T-helper 1 cell treated with Interleukin-12 subunit alpha and Interleukin-12 subunit beta and Interleukin-4 antibody, amounts not matched to agents 30 ng/mL and 1 ng/mL, for 36 hours (primary cell): ENCODE measurements around the gene UTP18. TPM values are rescaled to one million over a fixed set of nuclear protein-coding genes. Genes with fewer than 3 reads are reported as not detected.
"Not testable (repeated sequence)": the region's sequence is repeated elsewhere in the genome, so short reads cannot be mapped to it uniquely, and the experiment has no call there.

Experiments
- intact Hi-C: fragments of 100-400 bp; cut with micrococcal nuclease; formaldehyde crosslinking; loops from one replicate; pipeline ENCODE4 v1.15.1; 2024
- total RNA-seq: library from RNA; stranded (reverse); gene quantifications from 2 replicates; pipeline ENCODE4 v1.2.3, GENCODE V29; 2022

The UTP18 gene
- 52.6 and 52.9 TPM in 2 replicates for total RNA-seq

- intact Hi-C loops, result loop anchor here (1.0 kb wide), 7 partner anchors 94 to 541 kb away; partner anchors contain the start of genes LUC7L3, NME1, NME2 and TOB1
Measured at GRCh38 chr17:51260237-51261023, at the start of gene UTP18. Gene UTP18 (plus strand): TSS chr17:51260546. CDS start chr17:51260585, 39 bp downstream.

- intact Hi-C loops, result no loop called here
Measured at GRCh38 chr17:51214920-51215319, 45.4 kb upstream of the UTP18 start.

GRCh38 chr17:51217946-51218345, 42.4 kb upstream of the UTP18 start:
- intact Hi-C loops, result no loop called here

GRCh38 chr17:51221322-51221721, 39.0 kb upstream of the UTP18 start:
- intact Hi-C loops, result no loop called here

GRCh38 chr17:51224402-51225262, 35.7 kb upstream of the UTP18 start:
- intact Hi-C loops, result no loop called here

GRCh38 chr17:51225523-51225922, 34.8 kb upstream of the UTP18 start:
- intact Hi-C loops, result not testable (repeated sequence)

GRCh38 chr17:51228161-51228560, 32.2 kb upstream of the UTP18 start:
- intact Hi-C loops, result no loop called here

GRCh38 chr17:51229889-51230288, 30.5 kb upstream of the UTP18 start:
- intact Hi-C loops, result no loop called here

GRCh38 chr17:51230306-51230705, 30.0 kb upstream of the UTP18 start:
- intact Hi-C loops, result no loop called here

GRCh38 chr17:51231999-51232398, 28.3 kb upstream of the UTP18 start:
- intact Hi-C loops, result no loop called here

GRCh38 chr17:51234162-51234561, 26.2 kb upstream of the UTP18 start:
- intact Hi-C loops, result no loop called here

GRCh38 chr17:51238255-51238887, 22.0 kb upstream of the UTP18 start:
- intact Hi-C loops, result loop anchor here (1.0 to 5.0 kb wide), 2 partner anchors 28 to 46 kb away; no protein-coding TSS in a partner anchor

GRCh38 chr17:51240275-51240674, 20.1 kb upstream of the UTP18 start:
- intact Hi-C loops, result no loop called here

- intact Hi-C loops, result no loop called here
Measured at GRCh38 chr17:51244041-51244440, 16.3 kb upstream of the UTP18 start.

- intact Hi-C loops, result no loop called here
Measured at GRCh38 chr17:51245535-51245934, 14.8 kb upstream of the UTP18 start.

- intact Hi-C loops, result loop anchor here (10.0 kb wide), 1 partner anchor 706 kb away; the partner anchor contains the start of gene SPATA20
Measured at GRCh38 chr17:51250314-51250840, 10.0 kb upstream of the UTP18 start.

- intact Hi-C loops, result loop anchor here (10.0 kb wide), 1 partner anchor 706 kb away; the partner anchor contains the start of gene SPATA20
Measured at GRCh38 chr17:51251010-51251409, 9.3 kb upstream of the UTP18 start.

GRCh38 chr17:51255673-51256072, 4.7 kb upstream of the UTP18 start:
- intact Hi-C loops, result loop anchor here (10.0 kb wide), 1 partner anchor 711 kb away; the partner anchor contains the start of gene SPATA20

- intact Hi-C loops, result loop anchor here (10.0 kb wide), 1 partner anchor 711 kb away; the partner anchor contains the start of gene SPATA20
Measured at GRCh38 chr17:51256101-51256500, 4.2 kb upstream of the UTP18 start.

- intact Hi-C loops, result loop anchor here (10.0 kb wide), 1 partner anchor 713 kb away; the partner anchor contains the start of gene SPATA20
Measured at GRCh38 chr17:51257150-51258081, 2.9 kb upstream of the UTP18 start.
